ENCODE data around the gene TSPAN15. TPM values are rescaled to one million over a fixed set of nuclear protein-coding genes. Genes with fewer than 3 reads are reported as not detected.

Gene TSPAN15
- 10 to 100 TPM; 49.7 to 64.2 (median 59.6) TPM for polyA plus RNA-seq (ENCODE audit: insufficient read length in 3 of 3)
- long read RNA-seq, donor 1, transcript TSPAN15-201 (8 exons, 1,698 nt), result major isoform, 17 of 22 reads
- long read RNA-seq, donor 1, partial matches to known transcripts, result 0 of 22 reads
- long read RNA-seq, donor 1, other reads (novel, unspliced or antisense), result 5 of 22 reads
- long read RNA-seq, donor 2, transcript TSPAN15-201 (8 exons, 1,698 nt), result major isoform, 24 of 28 reads
- long read RNA-seq, donor 2, partial matches to known transcripts, result 0 of 28 reads
- long read RNA-seq, donor 2, other reads (novel, unspliced or antisense), result 0 of 28 reads
- long read RNA-seq, donor 3, transcript TSPAN15-201 (8 exons, 1,698 nt), result major isoform, 21 of 24 reads
- long read RNA-seq, donor 3, partial matches to known transcripts, result 0 of 24 reads
- long read RNA-seq, donor 3, other reads (novel, unspliced or antisense), result 0 of 24 reads
- long read RNA-seq, donor 4, transcript TSPAN15-201 (8 exons, 1,698 nt), result major isoform, 28 of 28 reads
- long read RNA-seq, donor 4, partial matches to known transcripts, result 0 of 28 reads
- long read RNA-seq, donor 4, other reads (novel, unspliced or antisense), result 0 of 28 reads
- long read RNA-seq, donor 5, transcript TSPAN15-201 (8 exons, 1,698 nt), result major isoform, 11 of 11 reads
- long read RNA-seq, donor 5, partial matches to known transcripts, result 0 of 11 reads
- long read RNA-seq, donor 5, other reads (novel, unspliced or antisense), result 0 of 11 reads
- long read RNA-seq, donor 6, transcript TSPAN15-201 (8 exons, 1,698 nt), result major isoform, 14 of 14 reads
- long read RNA-seq, donor 6, partial matches to known transcripts, result 0 of 14 reads
- long read RNA-seq, donor 6, other reads (novel, unspliced or antisense), result 0 of 14 reads
- long read RNA-seq, donor 7, transcript TSPAN15-201 (8 exons, 1,698 nt), result major isoform, 27 of 30 reads
- long read RNA-seq, donor 7, partial matches to known transcripts, result 0 of 30 reads
- long read RNA-seq, donor 7, other reads (novel, unspliced or antisense), result 0 of 30 reads
- long read RNA-seq, donor 8, partial matches to known transcripts, result 0 of 1 reads
- long read RNA-seq, donor 8, other reads (novel, unspliced or antisense), result 0 of 1 reads
- long read RNA-seq, donor 9, transcript TSPAN15-201 (8 exons, 1,698 nt), result major isoform, 24 of 26 reads
- long read RNA-seq, donor 9, partial matches to known transcripts, result 0 of 26 reads
- long read RNA-seq, donor 9, other reads (novel, unspliced or antisense), result 0 of 26 reads
- long read RNA-seq, donor 10, transcript TSPAN15-201 (8 exons, 1,698 nt), result major isoform, 9 of 14 reads
- long read RNA-seq, donor 10, partial matches to known transcripts, result 0 of 14 reads
- long read RNA-seq, donor 10, other reads (novel, unspliced or antisense), result 0 of 14 reads
- long read RNA-seq, donor 11, transcript TSPAN15-201 (8 exons, 1,698 nt), result major isoform, 19 of 21 reads
- long read RNA-seq, donor 11, partial matches to known transcripts, result 0 of 21 reads
- long read RNA-seq, donor 11, other reads (novel, unspliced or antisense), result 0 of 21 reads
- long read RNA-seq, donor 12, transcript TSPAN15-201 (8 exons, 1,698 nt), result major isoform, 21 of 29 reads
- long read RNA-seq, donor 12, partial matches to known transcripts, result 6 of 29 reads
- long read RNA-seq, donor 12, other reads (novel, unspliced or antisense), result 0 of 29 reads
- long read RNA-seq, donor 13, transcript TSPAN15-201 (8 exons, 1,698 nt), result major isoform, 16 of 16 reads
- long read RNA-seq, donor 13, partial matches to known transcripts, result 0 of 16 reads
- long read RNA-seq, donor 13, other reads (novel, unspliced or antisense), result 0 of 16 reads
- long read RNA-seq, donor 14, result 0 reads
- long read RNA-seq, donor 15, transcript TSPAN15-201 (8 exons, 1,698 nt), result major isoform, 38 of 43 reads
- long read RNA-seq, donor 15, partial matches to known transcripts, result 0 of 43 reads
- long read RNA-seq, donor 15, other reads (novel, unspliced or antisense), result 0 of 43 reads
- long read RNA-seq, donor 16, transcript TSPAN15-201 (8 exons, 1,698 nt), result major isoform, 33 of 36 reads
- long read RNA-seq, donor 16, partial matches to known transcripts, result 0 of 36 reads
- long read RNA-seq, donor 16, other reads (novel, unspliced or antisense), result 0 of 36 reads

GRCh38 chr10:69451209-69451783 is at the start of gene TSPAN15:
TSPAN15 (plus strand) TSS chr10:69451465; CDS start chr10:69451595, 130 bp downstream.
- peak; percentile 85 for DNase-seq

GRCh38 chr10:69402386-69402785 is 48.9 kb upstream of the TSPAN15 start:
- no peak for DNase-seq

GRCh38 chr10:69403066-69403465 is 48.2 kb upstream of the TSPAN15 start:
- no peak for DNase-seq

- no peak for DNase-seq
These were observed 47.7 kb upstream of the TSPAN15 start for GRCh38 chr10:69403519-69403918.

GRCh38 chr10:69404786-69405185 is 46.5 kb upstream of the TSPAN15 start:
- DNase-seq, result no peak

- DNase-seq, result no peak
These were observed 46.0 kb upstream of the TSPAN15 start for GRCh38 chr10:69405221-69405620.

GRCh38 chr10:69406302-69406811 is 44.9 kb upstream of the TSPAN15 start:
- no peak for DNase-seq

GRCh38 chr10:69406816-69407580 is 44.3 kb upstream of the TSPAN15 start:
- no peak for DNase-seq

- no peak for DNase-seq
These were observed 43.5 kb upstream of the TSPAN15 start for GRCh38 chr10:69407621-69408301.

- DNase-seq, result peak; percentile 90
These were observed 42.7 kb upstream of the TSPAN15 start for GRCh38 chr10:69408318-69409175.

- no peak for DNase-seq
These were observed 42.1 kb upstream of the TSPAN15 start for GRCh38 chr10:69409176-69409495.

GRCh38 chr10:69409968-69410367 is 41.3 kb upstream of the TSPAN15 start:
- DNase-seq, result no peak

- no peak for DNase-seq
These were observed 40.8 kb upstream of the TSPAN15 start for GRCh38 chr10:69410487-69410886.

- no peak for DNase-seq
These were observed 39.8 kb upstream of the TSPAN15 start for GRCh38 chr10:69411476-69411875.

- no peak for DNase-seq
These were observed 39.0 kb upstream of the TSPAN15 start for GRCh38 chr10:69412232-69412790.

GRCh38 chr10:69413221-69413865 is 37.9 kb upstream of the TSPAN15 start:
- no peak for DNase-seq
